Measurements from ENCODE around the gene HMG20B.

GRCh38 chr19:3586127-3586626 lies 13.4 kb downstream of the HMG20B start:
- no peak for TF ChIP-seq TAF1 (IDR thresholded peaks at IDR 0.05; ENCODE audit: borderline replicate concordance, low read depth, low read length)
- no peak for TF ChIP-seq POLR2A (IDR thresholded peaks at IDR 0.05; ENCODE audit: low read depth, low read length)
